MCF 10A (cell line): Measurements from ENCODE around the gene DIP2B. TPM values are rescaled to one million over a fixed set of nuclear protein-coding genes. Genes with fewer than 3 reads are reported as not detected.

Source experiments
- BruUV-seq: library from RNA; stranded (reverse); fragments of 400-500 nt; replicated peaks from 2 replicates; lab custom pipeline; 2021; lab: Mats Ljungman, UMichigan
- CTCF ChIA-PET: fragments of 300-600 bp; sonication (Branson Sonifier 250); formaldehyde crosslinking; extraction: SDS; loops from one replicate; lab custom pipeline; 2021; ENCODE audit warnings: antibody characterized with exemption, inconsistent platforms; lab: Yijun Ruan, JAX
- POLR2A ChIA-PET: fragments of 300-600, 350-650 bp; sonication (Branson Sonifier 250); formaldehyde crosslinking; extraction: SDS; loops from one replicate; lab custom pipeline; 2020; ENCODE audit warnings: antibody characterized with exemption, inconsistent platforms; lab: Yijun Ruan, JAX
- DNase-seq: peaks from one replicate; pipeline ENCODE4 v3.0.0-alpha.2; 2018; ENCODE audit not compliant: unreplicated experiment
- H3K27ac Mint-ChIP-seq: one replicate; pipeline ENCODE4 v1.8.0; 2022; ENCODE audit warnings: mild to moderate bottlenecking, low read depth, mixed read lengths; ENCODE audit not compliant: unreplicated experiment
- H3K27me3 Mint-ChIP-seq: one replicate; pipeline ENCODE4 v1.8.0; 2022; ENCODE audit warnings: mixed read lengths; ENCODE audit not compliant: insufficient read depth, unreplicated experiment
- H3K36me3 Mint-ChIP-seq: one replicate; pipeline ENCODE4 v1.8.0; 2022; ENCODE audit warnings: mild to moderate bottlenecking, moderate library complexity, mixed read lengths; ENCODE audit not compliant: insufficient read depth, unreplicated experiment
- H3K4me1 Mint-ChIP-seq: one replicate; pipeline ENCODE4 v1.8.0; 2022; ENCODE audit warnings: mixed read lengths; ENCODE audit not compliant: insufficient read depth, unreplicated experiment
- H3K4me3 Mint-ChIP-seq: one replicate; pipeline ENCODE4 v1.8.0; 2022; ENCODE audit warnings: mild to moderate bottlenecking, moderate library complexity, mixed read lengths; ENCODE audit not compliant: unreplicated experiment
- H3K9me3 Mint-ChIP-seq: one replicate; pipeline ENCODE4 v1.8.0; 2022; ENCODE audit warnings: mixed read lengths; ENCODE audit not compliant: unreplicated experiment
- CTCF ChIP-seq: fragments of 200-600 bp; IDR thresholded peaks from one replicate; pipeline ENCODE4 v1.8.0; 2022; ENCODE audit warnings: antibody characterized with exemption, mild to moderate bottlenecking; ENCODE audit not compliant: unreplicated experiment
- intact Hi-C: fragments of 100-400 bp; cut with micrococcal nuclease; formaldehyde crosslinking; loops from 2 replicates; pipeline ENCODE4 v1.14.1; 2022
- total RNA-seq: library from RNA; stranded (reverse); gene quantifications from 2 replicates; pipeline ENCODE4 v1.2.3, GENCODE V29; 2022

The DIP2B gene
- total RNA-seq, 1 experiment from 2014 or later = 18.8 TPM

GRCh38 chr12:50529345-50529744 lies 24.6 kb downstream of the DIP2B start:
- H3K27ac Mint-ChIP-seq = no peak overlapping the region

GRCh38 chr12:50530532-50530931 lies 25.7 kb downstream of the DIP2B start:
- ChIA-PET CTCF (interaction anchor here (0.8 kb wide), 1 partner anchor 17 kb away, joined by 3 read pairs; no protein-coding TSS in a partner anchor), POLR2A (interaction anchor here (0.7 to 2.8 kb wide), 4 partner anchors 10 to 42 kb away, joined by 3 to 27 read pairs (median 12); no protein-coding TSS in a partner anchor)
- Mint-ChIP-seq H3K9me3 (no peaks in the 10 kb centered on the region), H3K4me3 (no peak overlapping the region), H3K4me1 (no peaks in the 10 kb centered on the region), H3K27ac (no peak overlapping the region), H3K27me3 (no peaks in the 10 kb centered on the region), H3K36me3 (peaks cover 5% of the 10 kb centered on the region)
- no TSS peak for BruUV-seq
- DNase-seq = no peak
- intact Hi-C loops = no loop called here
- no peak for TF ChIP-seq CTCF

More at GRCh38 chr12:50529345-50529744, 24.6 kb downstream of the DIP2B start:
- Mint-ChIP-seq H3K4me3 (no peak overlapping the region), H3K4me1 (no peaks in the 10 kb centered on the region), H3K27me3 (no peaks in the 10 kb centered on the region), H3K9me3 (peaks cover 3% of the 10 kb centered on the region), H3K36me3 (peaks cover 8% of the 10 kb centered on the region)
- no TSS peak for BruUV-seq
- POLR2A ChIA-PET = no interaction called here
- CTCF ChIA-PET = interaction anchor here (1.2 kb wide), 1 partner anchor 20 kb away, joined by 4 read pairs; no protein-coding TSS in a partner anchor
- DNase-seq = no peak
- intact Hi-C loops = no loop called here
- TF ChIP-seq CTCF = no peak

GRCh38 chr12:50533203-50533584 lies 28.4 kb downstream of the DIP2B start:
- intact Hi-C loops = loop anchor here (2.0 kb wide), 1 partner anchor 28 kb away; the partner anchor contains the start of gene DIP2B
- CTCF ChIA-PET = interaction anchor here (0.6 to 0.7 kb wide), 3 partner anchors 49 to 1278 kb away, joined by 3 to 5 read pairs (median 3); no protein-coding TSS in a partner anchor

More at GRCh38 chr12:50533203-50533584, 28.4 kb downstream of the DIP2B start:
- DNase-seq = no peak
- POLR2A ChIA-PET = interaction anchor here (0.8 to 2.8 kb wide), 10 partner anchors 9 to 110 kb away, joined by 3 to 27 read pairs (median 5); no protein-coding TSS in a partner anchor
- Mint-ChIP-seq H3K36me3 (no peaks in the 10 kb centered on the region), H3K27ac (no peak overlapping the region), H3K9me3 (no peaks in the 10 kb centered on the region), H3K4me1 (peaks cover 13% of the 10 kb centered on the region), H3K27me3 (no peaks in the 10 kb centered on the region), H3K4me3 (no peak overlapping the region)
- no TSS peak for BruUV-seq
- no peak for TF ChIP-seq CTCF
